Gastroesophageal sphincter (tissue), 4 donors: ENCODE results near the gene CCR9. TPM values are rescaled to one million over a fixed set of nuclear protein-coding genes. Genes with fewer than 3 reads are reported as not detected.

ENCODE experiments used
- ATAC-seq: fragments of 150-250 bp; one replicate; pipeline ENCODE4 v1.9.1; 2016; ENCODE audit warnings: mild to moderate bottlenecking, moderate library complexity
- H3K27ac ChIP-seq, 4 donors: fragments of 200-600 bp; sonication (generic) in 3 of 4; 1 replicate in 3 of 4; 2 replicates in 1 of 4; pipeline ENCODE4 v1.5.1; 2016 to 2019
- H3K27me3 ChIP-seq: fragments of 200-600 bp; sonication (generic); one replicate; pipeline ENCODE4 v1.5.1; 2019
- H3K36me3 ChIP-seq, 2 donors: fragments of 200-600 bp; sonication (generic); one replicate each; pipeline ENCODE4 v1.5.1; 2019; ENCODE audit warnings: control low read depth in 1 of 2
- H3K4me1 ChIP-seq, 3 donors: fragments of 200-600 bp; sonication (generic); 1 replicate in 2 of 3; 2 replicates in 1 of 3; pipeline ENCODE4 v1.5.1; 2016 to 2019; ENCODE audit warnings: control low read depth in 2 of 3
- H3K4me3 ChIP-seq, 2 donors: fragments of 200-600 bp; sonication (generic); one replicate each; pipeline ENCODE4 v1.5.1; 2019; ENCODE audit warnings: mild to moderate bottlenecking in 1 of 2, moderate library complexity in 1 of 2
- H3K9me3 ChIP-seq, 3 donors: fragments of 200-600 bp; sonication (generic); one replicate each; pipeline ENCODE4 v1.5.1; 2017 to 2019; ENCODE audit warnings: control low read depth in 2 of 3
- CTCF ChIP-seq, 4 experiments: fragments of 200-600 bp in 2 of 4; fragments of 450-650 bp in 2 of 4; sonication (generic) in 1 of 4; IDR thresholded peaks; one replicate each; pipeline ENCODE4 v1.5.1; 2017 to 2019; ENCODE audit warnings: antibody characterized with exemption in 4 of 4, mild to moderate bottlenecking in 2 of 4, moderate library complexity in 2 of 4
- EP300 ChIP-seq: sonication (generic); formaldehyde crosslinking; IDR thresholded peaks from one replicate; pipeline ENCODE4 v1.6.1; 2017; ENCODE audit warnings: antibody characterized with exemption, mild to moderate bottlenecking
- POLR2A ChIP-seq, 2 donors: fragments of 450-650 bp; IDR thresholded peaks; one replicate each; pipeline ENCODE4 v1.6.1; 2017; ENCODE audit warnings: antibody characterized with exemption in 2 of 2, mild to moderate bottlenecking in 2 of 2, moderate library complexity in 1 of 2
- POLR2AphosphoS5 ChIP-seq: sonication (generic); formaldehyde crosslinking; IDR thresholded peaks from one replicate; pipeline ENCODE4 v1.6.1; 2017; ENCODE audit warnings: antibody characterized with exemption
- WGBS, 2 donors: methylation state at CpG; one replicate each; pipeline ENCODE4 v1.1.5; 2018; ENCODE audit warnings: low coverage in 1 of 2; 5-methylcytosine and 5-hydroxymethylcytosine counted together
- total RNA-seq, 4 donors: library from RNA; depleted of rRNA; stranded (reverse); fragments of >200 nt; gene quantifications; one replicate each; pipeline ENCODE4 v1.1.0, GENCODE V29; 2016

CCR9 gene
- total RNA-seq, 4 donors from 2014 or later: not detected

GRCh38 chr3:45880725-45881077 is 5.6 kb upstream of the CCR9 start:
- Histone ChIP-seq H3K36me3 (no peaks in the 10 kb centered on the region), H3K27me3 (no peaks in the 10 kb centered on the region), H3K4me1 (no peaks in the 10 kb centered on the region), H3K27ac (no peak overlapping the region), H3K4me3 (no peak overlapping the region), H3K9me3 (no peaks in the 10 kb centered on the region)
- WGBS, 2 donors: 67 to 83% methylated on average over 2 to 3 of the region's 3 CpGs
- TF ChIP-seq POLR2AphosphoS5: no peak
- TF ChIP-seq CTCF (IDR thresholded peaks at IDR 0.05): no peak
- ATAC-seq: no peak

GRCh38 chr3:45881078-45882022 is 5.0 kb upstream of the CCR9 start:
- no peaks in the 10 kb centered on the region for H3K4me1 ChIP-seq
- no peak for TF ChIP-seq POLR2A (IDR thresholded peaks at IDR 0.05)
- no peak for TF ChIP-seq POLR2AphosphoS5
- TF ChIP-seq CTCF (IDR thresholded peaks at IDR 0.05): no peak
- no peak for TF ChIP-seq EP300
- H3K9me3 ChIP-seq: no peaks in the 10 kb centered on the region
- ATAC-seq: no peak
- WGBS, 2 donors: 49 to 90% methylated on average over 6 to 8 of the region's 8 CpGs
- H3K27me3 ChIP-seq: no peaks in the 10 kb centered on the region
- H3K27ac ChIP-seq: no peak overlapping the region
- no peaks in the 10 kb centered on the region for H3K36me3 ChIP-seq
- H3K4me3 ChIP-seq: no peak overlapping the region

- no peak overlapping the region for H3K4me3 ChIP-seq
- WGBS, 2 donors: 50 to 80% methylated on average over 2 to 14 of the region's 23 CpGs
- no peaks in the 10 kb centered on the region for H3K4me1 ChIP-seq
- no peaks in the 10 kb centered on the region for H3K36me3 ChIP-seq
- no peak overlapping the region for H3K27ac ChIP-seq
- TF ChIP-seq CTCF (IDR thresholded peaks at IDR 0.05) (no peak), POLR2AphosphoS5 (no peak), EP300 (no peak), POLR2A (IDR thresholded peaks at IDR 0.05) (no peak)
- no peaks in the 10 kb centered on the region for H3K27me3 ChIP-seq
- H3K9me3 ChIP-seq: no peaks in the 10 kb centered on the region
- no peak for ATAC-seq
These were observed 1.8 kb upstream of the CCR9 start for GRCh38 chr3:45884368-45885201.

- 62 to 70% methylated on average over 3 of the region's 4 CpGs for WGBS, 2 donors
- Histone ChIP-seq H3K9me3 (no peaks in the 10 kb centered on the region), H3K36me3 (no peaks in the 10 kb centered on the region), H3K27ac (no peak overlapping the region), H3K4me1 (no peaks in the 10 kb centered on the region), H3K27me3 (no peaks in the 10 kb centered on the region), H3K4me3 (no peak overlapping the region)
- TF ChIP-seq EP300 (no peak), POLR2AphosphoS5 (no peak), CTCF (IDR thresholded peaks at IDR 0.05) (no peak), POLR2A (IDR thresholded peaks at IDR 0.05) (no peak)
- no peak for ATAC-seq
These were observed 942 bp downstream of the CCR9 start for GRCh38 chr3:45887285-45887684.
